Spleen (tissue), 7 donors: ENCODE measurements around the gene TTF2.

Experiments
- POLR2A ChIP-seq, 3 donors: fragments of 450-650 bp; IDR thresholded peaks; one replicate each; pipeline ENCODE4 v1.5.1; 2017; ENCODE audit warnings: antibody characterized with exemption in 3 of 3, mild to moderate bottlenecking in 1 of 3
- POLR2AphosphoS5 ChIP-seq, 3 donors: sonication (generic); formaldehyde crosslinking; IDR thresholded peaks; one replicate each; pipeline ENCODE4 v1.5.1; 2017; ENCODE audit warnings: antibody characterized with exemption in 3 of 3
- TF ChIP-seq, protein P1 (sequence below), 11 experiments: fragments of 200-600 bp in 7 of 11; fragments of 450-650 bp in 4 of 11; sonication (generic) in 4 of 11; IDR thresholded peaks in 8 of 11; conservative IDR thresholded peaks in 3 of 11; 1 replicate in 7 of 11; 2 replicates in 4 of 11; pipeline versions ENCODE4 v1.4.0 to v1.8.0; 2016 to 2021; ENCODE audit warnings: antibody characterized with exemption in 11 of 11, inconsistent platforms in 4 of 11, mild to moderate bottlenecking in 1 of 11
- donor health status: DM: no; HTN: no; CAD: no; lungs with moderate emphysema.
- donor health status: DM: no; HTN: no; CAD: no.
- donor health status: DM: no; HTN: no; CAD: no.

DNA sequence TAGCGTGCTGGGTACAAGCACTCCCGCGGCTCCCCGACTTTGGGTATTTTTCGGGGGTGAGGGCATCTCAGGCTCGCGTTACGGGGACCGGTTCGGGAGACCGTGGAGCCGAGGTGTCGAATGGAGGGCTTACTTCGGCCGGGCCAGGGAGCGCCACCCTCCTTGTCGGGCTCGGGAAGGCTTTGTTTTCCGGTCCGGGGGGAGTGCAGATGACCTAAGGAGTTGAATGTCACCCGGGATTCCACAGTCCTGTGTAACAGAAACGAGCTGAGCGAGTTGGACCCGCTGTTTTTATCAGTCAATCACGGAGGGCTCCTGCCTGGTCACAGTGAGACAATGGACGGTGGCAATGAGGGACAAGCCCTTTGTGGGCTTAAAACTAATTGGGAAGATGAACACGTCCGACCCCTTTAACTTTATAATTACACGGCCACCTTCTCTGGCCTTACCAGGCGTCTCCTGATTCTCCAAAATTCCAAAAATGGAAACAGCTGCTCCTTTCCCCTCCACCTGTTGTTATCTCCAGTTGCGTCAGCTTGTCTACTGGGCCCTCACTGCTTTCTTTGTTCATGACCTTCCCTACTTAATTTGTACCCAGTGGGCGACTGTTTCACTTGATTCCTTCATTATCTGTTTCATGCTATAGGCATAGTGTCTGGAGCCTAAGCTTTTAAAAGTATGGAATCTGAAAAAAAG is 62.4 kb downstream of the TTF2 start:
- TF ChIP-seq POLR2AphosphoS5 (IDR thresholded peaks at IDR 0.05) (no peak), POLR2A (IDR thresholded peaks at IDR 0.05) (no peak)
- TF ChIP-seq, protein P1, sequence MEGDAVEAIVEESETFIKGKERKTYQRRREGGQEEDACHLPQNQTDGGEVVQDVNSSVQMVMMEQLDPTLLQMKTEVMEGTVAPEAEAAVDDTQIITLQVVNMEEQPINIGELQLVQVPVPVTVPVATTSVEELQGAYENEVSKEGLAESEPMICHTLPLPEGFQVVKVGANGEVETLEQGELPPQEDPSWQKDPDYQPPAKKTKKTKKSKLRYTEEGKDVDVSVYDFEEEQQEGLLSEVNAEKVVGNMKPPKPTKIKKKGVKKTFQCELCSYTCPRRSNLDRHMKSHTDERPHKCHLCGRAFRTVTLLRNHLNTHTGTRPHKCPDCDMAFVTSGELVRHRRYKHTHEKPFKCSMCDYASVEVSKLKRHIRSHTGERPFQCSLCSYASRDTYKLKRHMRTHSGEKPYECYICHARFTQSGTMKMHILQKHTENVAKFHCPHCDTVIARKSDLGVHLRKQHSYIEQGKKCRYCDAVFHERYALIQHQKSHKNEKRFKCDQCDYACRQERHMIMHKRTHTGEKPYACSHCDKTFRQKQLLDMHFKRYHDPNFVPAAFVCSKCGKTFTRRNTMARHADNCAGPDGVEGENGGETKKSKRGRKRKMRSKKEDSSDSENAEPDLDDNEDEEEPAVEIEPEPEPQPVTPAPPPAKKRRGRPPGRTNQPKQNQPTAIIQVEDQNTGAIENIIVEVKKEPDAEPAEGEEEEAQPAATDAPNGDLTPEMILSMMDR (IDR thresholded peaks at IDR 0.05 in 8 of 11, conservative IDR thresholded peaks at IDR 0.05 in 3 of 11) = peak in 3 of 11 experiments; percentile 8 to 23 (median 12)
